Endodermal cell (in vitro differentiated cells): ENCODE measurements around the gene LRRC26. TPM values are rescaled to one million over a fixed set of nuclear protein-coding genes. Genes with fewer than 3 reads are reported as not detected.

Source experiments
- DNase-seq: peaks from one replicate; pipeline ENCODE4 v3.0.0-alpha.2; 2017
- H3K27ac ChIP-seq: 2 replicates; pipeline ENCODE4 v1.5.1; 2013; ENCODE audit warnings: mild to moderate bottlenecking, low read depth, low read length, moderate library complexity
- H3K27me3 ChIP-seq: 2 replicates; pipeline ENCODE4 v1.6.1; 2013; ENCODE audit warnings: mild to moderate bottlenecking, low read length, moderate library complexity; ENCODE audit not compliant: insufficient read depth, control insufficient read depth, poor library complexity, severe bottlenecking
- H3K36me3 ChIP-seq: 2 replicates; pipeline ENCODE4 v1.7.0; 2013; ENCODE audit warnings: mild to moderate bottlenecking, low read length, moderate library complexity; ENCODE audit not compliant: control insufficient read depth, insufficient read depth
- H3K4me1 ChIP-seq: one replicate; pipeline ENCODE4 v1.7.0; 2013; ENCODE audit warnings: low read length; ENCODE audit not compliant: control insufficient read depth, insufficient read depth
- H3K4me3 ChIP-seq: 2 replicates; pipeline ENCODE4 v1.5.1; 2013; ENCODE audit warnings: mild to moderate bottlenecking, low read length, moderate library complexity
- H3K9ac ChIP-seq: 2 replicates; pipeline ENCODE4 v1.6.1; 2013; ENCODE audit warnings: mild to moderate bottlenecking, low read length, moderate library complexity; ENCODE audit not compliant: poor library complexity, severe bottlenecking; ENCODE audit errors: extremely low read depth
- H3K9me3 ChIP-seq: 2 replicates; pipeline ENCODE4 v1.6.1; 2013; ENCODE audit warnings: mild to moderate bottlenecking, low read length, moderate library complexity; ENCODE audit not compliant: control insufficient read depth
- H3K27ac Mint-ChIP-seq: 2 replicates; pipeline ENCODE4 v1.8.0; 2020; ENCODE audit warnings: mixed read lengths
- H3K27me3 Mint-ChIP-seq: 2 replicates; pipeline ENCODE4 v1.8.0; 2021; ENCODE audit warnings: mild to moderate bottlenecking, mixed read lengths; ENCODE audit not compliant: insufficient read depth
- H3K36me3 Mint-ChIP-seq: 2 replicates; pipeline ENCODE4 v1.8.0; 2020; ENCODE audit warnings: low read depth, mixed read lengths
- H3K4me1 Mint-ChIP-seq: 2 replicates; pipeline ENCODE4 v1.8.0; 2020; ENCODE audit warnings: mixed read lengths
- H3K4me3 Mint-ChIP-seq: 2 replicates; pipeline ENCODE4 v1.8.0; 2020; ENCODE audit warnings: mild to moderate bottlenecking, moderate library complexity, mixed read lengths
- H3K9me3 Mint-ChIP-seq: 2 replicates; pipeline ENCODE4 v1.8.0; 2020; ENCODE audit warnings: mild to moderate bottlenecking, mixed read lengths
- WGBS, 2 experiments: methylation state at CpG; one replicate each; pipeline versions ENCODE4 v1.1.5 to v1.1.7; 2013; ENCODE audit warnings: missing lambda C conversion rate in 2 of 2, mixed read lengths in 1 of 2; ENCODE audit not compliant: insufficient coverage in 1 of 2, insufficient read length in 1 of 2; 5-methylcytosine and 5-hydroxymethylcytosine counted together
- total RNA-seq, 2 donors: library from RNA; stranded (reverse); fragmentation: NEBNext Ultra II Directional in 1 of 2; extraction: Animal tissue kit (Norgen Biotek cat#: 25700) in 1 of 2; gene quantifications; 2 replicates in 1 of 2; 3 replicates in 1 of 2; pipeline ENCODE4 v1.2.1, GENCODE V29; 2021
- TF ChIP-seq, protein P1 (sequence below): fragments of 200-600 bp; sonication (generic); conservative IDR thresholded peaks from 2 replicates; pipeline ENCODE4 v1.5.0; 2021; ENCODE audit warnings: antibody characterized with exemption, mild to moderate bottlenecking

LRRC26 gene
- total RNA-seq, 2 donors from 2014 or later, result 0.53 TPM; not detected in 1

DNA sequence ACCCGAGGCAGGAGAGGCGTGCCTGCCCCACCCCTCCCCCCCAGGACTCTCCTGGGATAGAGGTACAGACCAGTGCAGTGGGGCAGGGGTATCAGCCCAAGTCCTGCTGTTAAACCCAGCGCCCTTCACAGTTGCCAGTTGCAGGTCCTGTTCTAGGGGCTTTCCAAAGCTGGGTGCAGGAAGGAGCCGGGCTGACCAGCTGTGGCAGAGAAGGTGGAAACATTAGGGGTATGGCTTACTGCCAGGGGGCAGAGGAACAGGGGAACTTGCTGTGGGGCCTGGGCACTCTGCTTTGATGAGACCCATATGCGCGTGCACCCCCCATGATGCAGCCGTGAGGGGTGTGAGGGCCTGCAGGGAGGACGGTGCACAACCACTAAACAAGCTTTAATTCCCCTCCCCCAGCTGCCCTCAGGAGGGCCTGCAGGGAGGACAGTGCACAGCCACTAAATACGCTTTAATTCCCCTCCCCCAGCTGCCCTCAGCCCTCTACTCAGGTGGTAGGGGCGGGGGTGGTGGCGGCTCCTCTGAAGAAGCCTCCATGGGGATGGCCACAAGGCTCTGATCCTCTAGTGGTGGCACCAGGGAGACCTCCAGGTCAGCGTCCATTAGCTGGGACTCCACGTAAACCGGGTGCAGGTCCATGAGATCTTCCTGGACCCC is 766 bp upstream of the LRRC26 start:
- Histone ChIP-seq H3K36me3 (no peaks in the 10 kb centered on the region), H3K27me3 (peaks cover 95% of the 10 kb centered on the region), H3K9ac (no peak overlapping the region), H3K4me3 (no peak overlapping the region), H3K27ac (no peak overlapping the region), H3K4me1 (no peaks in the 10 kb centered on the region), H3K9me3 (no peaks in the 10 kb centered on the region)
- H3K9me3 Mint-ChIP-seq, result no peaks in the 10 kb centered on the region
- peaks cover 68% of the 10 kb centered on the region for H3K27me3 Mint-ChIP-seq
- no peaks in the 10 kb centered on the region for H3K4me1 Mint-ChIP-seq
- no peak for DNase-seq
- no peak overlapping the region for H3K4me3 Mint-ChIP-seq
- TF ChIP-seq, protein P1, sequence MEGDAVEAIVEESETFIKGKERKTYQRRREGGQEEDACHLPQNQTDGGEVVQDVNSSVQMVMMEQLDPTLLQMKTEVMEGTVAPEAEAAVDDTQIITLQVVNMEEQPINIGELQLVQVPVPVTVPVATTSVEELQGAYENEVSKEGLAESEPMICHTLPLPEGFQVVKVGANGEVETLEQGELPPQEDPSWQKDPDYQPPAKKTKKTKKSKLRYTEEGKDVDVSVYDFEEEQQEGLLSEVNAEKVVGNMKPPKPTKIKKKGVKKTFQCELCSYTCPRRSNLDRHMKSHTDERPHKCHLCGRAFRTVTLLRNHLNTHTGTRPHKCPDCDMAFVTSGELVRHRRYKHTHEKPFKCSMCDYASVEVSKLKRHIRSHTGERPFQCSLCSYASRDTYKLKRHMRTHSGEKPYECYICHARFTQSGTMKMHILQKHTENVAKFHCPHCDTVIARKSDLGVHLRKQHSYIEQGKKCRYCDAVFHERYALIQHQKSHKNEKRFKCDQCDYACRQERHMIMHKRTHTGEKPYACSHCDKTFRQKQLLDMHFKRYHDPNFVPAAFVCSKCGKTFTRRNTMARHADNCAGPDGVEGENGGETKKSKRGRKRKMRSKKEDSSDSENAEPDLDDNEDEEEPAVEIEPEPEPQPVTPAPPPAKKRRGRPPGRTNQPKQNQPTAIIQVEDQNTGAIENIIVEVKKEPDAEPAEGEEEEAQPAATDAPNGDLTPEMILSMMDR, result no peak
- 63 to 70% methylated on average over 3 to 14 of the region's 14 CpGs for WGBS, 2 experiments
- no peak overlapping the region for H3K27ac Mint-ChIP-seq
- no peaks in the 10 kb centered on the region for H3K36me3 Mint-ChIP-seq

DNA sequence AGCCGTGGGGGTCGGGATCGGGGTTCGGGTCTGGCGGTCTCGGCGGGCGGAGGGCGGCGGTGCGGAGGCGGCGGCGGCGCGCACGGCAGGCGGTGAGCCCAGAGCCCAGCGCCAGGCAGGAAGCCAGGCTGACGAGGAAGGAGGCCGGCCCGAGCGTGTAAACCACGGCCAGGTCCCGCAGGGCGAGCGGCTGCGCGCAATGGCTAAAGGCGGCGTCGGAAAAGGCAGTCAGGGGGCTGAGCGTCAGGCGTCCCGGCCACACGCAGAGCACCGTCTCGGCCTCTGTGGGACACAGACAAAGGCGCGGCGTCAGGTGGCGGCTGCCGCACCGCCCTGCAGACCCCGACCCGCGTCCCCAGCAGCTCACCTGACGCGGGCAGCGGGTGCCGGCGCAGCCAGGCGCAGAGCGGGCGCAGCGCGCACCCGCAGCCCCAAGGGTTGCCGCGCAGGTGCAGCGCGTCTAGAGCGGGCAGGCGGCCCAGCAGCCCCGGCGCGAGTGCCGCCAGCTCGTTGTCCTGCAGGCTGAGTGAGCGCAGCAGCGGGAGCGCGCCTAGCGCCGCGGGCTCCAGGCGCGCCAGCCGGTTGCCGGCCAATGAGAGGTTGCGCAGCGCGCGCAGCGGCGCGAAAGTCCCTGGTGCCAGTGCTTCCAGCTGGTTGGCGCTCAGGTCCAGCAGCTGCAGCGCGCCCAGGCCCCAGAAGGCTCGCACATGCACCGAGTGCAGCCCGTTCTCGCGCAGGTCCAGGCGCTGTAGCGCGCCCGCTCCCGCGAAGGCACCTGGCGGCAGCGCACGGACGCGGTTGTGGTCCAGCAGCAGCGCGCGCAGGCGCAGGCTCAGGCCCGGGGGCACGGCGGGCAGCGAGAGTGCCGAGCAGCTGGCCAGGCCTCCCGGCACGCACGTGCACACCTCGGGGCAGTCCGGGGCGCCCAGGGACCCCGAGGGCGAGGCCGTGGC is 671 bp downstream of the LRRC26 start:
- DNase-seq, result peak; percentile 92
- H3K9me3 ChIP-seq, result no peaks in the 10 kb centered on the region
- Mint-ChIP-seq H3K36me3 (no peaks in the 10 kb centered on the region), H3K4me3 (peak overlapping the region; percentile 46), H3K9me3 (no peaks in the 10 kb centered on the region), H3K4me1 (no peaks in the 10 kb centered on the region), H3K27ac (no peak overlapping the region), H3K27me3 (peaks cover 82% of the 10 kb centered on the region)
- no peak overlapping the region for H3K9ac ChIP-seq
- H3K27ac ChIP-seq, result no peak overlapping the region
- TF ChIP-seq, protein P1, result peak; percentile 29
- H3K4me1 ChIP-seq, result no peaks in the 10 kb centered on the region
- 1% methylated on average over 66 to 124 of the region's 124 CpGs for WGBS, 2 experiments
- H3K36me3 ChIP-seq, result no peaks in the 10 kb centered on the region
- H3K27me3 ChIP-seq, result peaks cover 98% of the 10 kb centered on the region
- peak overlapping the region; percentile 77 for H3K4me3 ChIP-seq

DNA sequence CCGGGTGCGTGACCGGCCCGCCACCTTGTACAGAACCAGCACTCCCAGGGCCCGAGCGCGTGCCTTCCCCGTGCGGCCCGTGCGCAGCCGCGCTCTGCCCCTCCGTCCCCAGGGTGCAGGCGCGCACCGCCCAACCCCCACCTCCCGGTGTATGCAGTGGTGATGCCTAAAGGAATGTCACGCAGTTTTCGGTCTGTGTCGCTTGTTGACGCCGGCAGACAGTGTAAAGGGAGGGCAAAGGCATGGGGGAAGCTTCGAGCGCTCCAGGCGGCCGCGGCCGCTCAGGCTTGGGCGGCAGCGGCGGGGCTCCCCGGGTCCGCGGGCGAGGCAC is 1.3 kb downstream of the LRRC26 start:
- H3K4me1 Mint-ChIP-seq, result no peaks in the 10 kb centered on the region
- peak overlapping the region; percentile 46 for H3K4me3 Mint-ChIP-seq
- no peaks in the 10 kb centered on the region for H3K9me3 Mint-ChIP-seq
- Histone ChIP-seq H3K27ac (no peak overlapping the region), H3K36me3 (no peaks in the 10 kb centered on the region), H3K9me3 (no peaks in the 10 kb centered on the region), H3K4me3 (peak overlapping the region; percentile 65), H3K27me3 (peaks cover 98% of the 10 kb centered on the region), H3K4me1 (no peaks in the 10 kb centered on the region), H3K9ac (no peak overlapping the region)
- DNase-seq, result peak; percentile 67
- TF ChIP-seq, protein P1, result no peak
- no peak overlapping the region for H3K27ac Mint-ChIP-seq
- WGBS, 2 experiments, result 3% methylated on average over 22 to 36 of the region's 36 CpGs
- H3K36me3 Mint-ChIP-seq, result no peaks in the 10 kb centered on the region
- H3K27me3 Mint-ChIP-seq, result peaks cover 86% of the 10 kb centered on the region
